HepG2 (cell line): ENCODE results near the gene CHID1. TPM values are rescaled to one million over a fixed set of nuclear protein-coding genes. Genes with fewer than 3 reads are reported as not detected.

Experiments used
- ATF1 ChIP-seq: IDR thresholded peaks from 2 replicates; pipeline ENCODE4 v1.6.1; 2016; ENCODE audit warnings: mild to moderate bottlenecking, control low read depth
- ATF3 ChIP-seq: sonication (generic); formaldehyde crosslinking; IDR thresholded peaks from 2 replicates; pipeline ENCODE4 v1.4.0; 2020; ENCODE audit warnings: missing genetic modification reagents
- ATF7-NPFF ChIP-seq: sonication (generic); formaldehyde crosslinking; IDR thresholded peaks from 2 replicates; pipeline ENCODE4 v1.8.1; 2023; ENCODE audit warnings: mild to moderate bottlenecking, low read depth, missing genetic modification reagents, moderate library complexity
- CSRNP2 ChIP-seq: sonication (generic); formaldehyde crosslinking; conservative IDR thresholded peaks from 2 replicates; pipeline ENCODE4 v1.8.0; 2022; ENCODE audit warnings: low read depth, missing genetic modification reagents
- HMG20A ChIP-seq: IDR thresholded peaks from 2 replicates; pipeline ENCODE4 v1.6.1; 2016; ENCODE audit warnings: borderline replicate concordance
- HMGA1 ChIP-seq: sonication (generic); formaldehyde crosslinking; conservative IDR thresholded peaks from 2 replicates; pipeline ENCODE4 v1.4.0; 2020; ENCODE audit warnings: missing genetic modification reagents
- MAX ChIP-seq: IDR thresholded peaks from 2 replicates; pipeline ENCODE4 v1.6.1; 2012; ENCODE audit warnings: inconsistent platforms
- RFXANK ChIP-seq: IDR thresholded peaks from 2 replicates; pipeline ENCODE4 v1.6.1; 2016
- SALL2 ChIP-seq: sonication (generic); formaldehyde crosslinking; IDR thresholded peaks from 2 replicates; pipeline ENCODE4 v1.8.1; 2023; ENCODE audit warnings: mild to moderate bottlenecking, missing genetic modification reagents, inconsistent platforms
- TMF1 ChIP-seq: sonication (generic); formaldehyde crosslinking; IDR thresholded peaks from 2 replicates; pipeline ENCODE4 v1.8.1; 2022; ENCODE audit warnings: low read depth, missing genetic modification reagents
- ZBTB43 ChIP-seq: sonication (generic); formaldehyde crosslinking; conservative IDR thresholded peaks from 2 replicates; pipeline ENCODE4 v1.4.0; 2020; ENCODE audit warnings: missing genetic modification reagents
- ZHX1 ChIP-seq: sonication (generic); formaldehyde crosslinking; IDR thresholded peaks from 2 replicates; pipeline ENCODE4 v1.8.1; 2022; ENCODE audit warnings: low read depth, mild to moderate bottlenecking, missing genetic modification reagents
- ZNF10 ChIP-seq: sonication (generic); formaldehyde crosslinking; IDR thresholded peaks from 2 replicates; pipeline ENCODE4 v1.4.0; 2020; ENCODE audit warnings: mild to moderate bottlenecking, low read depth, missing genetic modification reagents, borderline replicate concordance
- ZNF281 ChIP-seq: sonication (generic); formaldehyde crosslinking; IDR thresholded peaks from 2 replicates; pipeline ENCODE4 v1.4.0; 2020; ENCODE audit warnings: missing genetic modification reagents, borderline replicate concordance
- ZNF317 ChIP-seq: sonication (generic); formaldehyde crosslinking; IDR thresholded peaks from 2 replicates; pipeline ENCODE4 v1.5.0; 2020; ENCODE audit warnings: mild to moderate bottlenecking, missing genetic modification reagents
- ZNF329 ChIP-seq: sonication (generic); formaldehyde crosslinking; IDR thresholded peaks from 2 replicates; pipeline ENCODE4 v1.9.0; 2021; ENCODE audit warnings: low read depth, mild to moderate bottlenecking, missing genetic modification reagents
- ZNF362 ChIP-seq: sonication (generic); formaldehyde crosslinking; IDR thresholded peaks from 2 replicates; pipeline ENCODE4 v1.4.0; 2020; ENCODE audit warnings: missing genetic modification reagents, mild to moderate bottlenecking, borderline replicate concordance
- ZNF432 ChIP-seq: sonication (generic); formaldehyde crosslinking; IDR thresholded peaks from 2 replicates; pipeline ENCODE4 v1.5.0; 2020; ENCODE audit warnings: missing genetic modification reagents, mild to moderate bottlenecking, borderline replicate concordance
- ZNF816 ChIP-seq: sonication (generic); formaldehyde crosslinking; IDR thresholded peaks from 2 replicates; pipeline ENCODE4 v1.8.0; 2022; ENCODE audit warnings: missing genetic modification reagents, mild to moderate bottlenecking, borderline replicate concordance
- polyA plus RNA-seq, 8 experiments: library from polyadenylated mRNA; depleted of rRNA in 3 of 8; stranded (reverse) in 7 of 8; unstranded in 1 of 8; fragments of >200 nt; fragmentation: Illumina TruSeq in 4 of 8; extraction: Trizol in 4 of 8; gene quantifications; 2 replicates each; pipeline versions ENCODE4 v1.2.1 to v1.2.3, GENCODE V29; 2011 to 2016; ENCODE audit warnings: low read depth in 4 of 8, missing spikeins in 1 of 8, mixed read lengths in 1 of 8; ENCODE audit not compliant: insufficient read depth in 1 of 8
- total RNA-seq, 5 experiments: library from RNA; depleted of rRNA; stranded (reverse); fragments of >200 nt; fragmentation: Illumina TruSeq; extraction: Trizol; gene quantifications; 2 replicates each; pipeline ENCODE4 v1.2.3, GENCODE V29; 2016; ENCODE audit warnings: low read depth in 1 of 5

CHID1 gene
- total and polyA plus RNA-seq, 2 of the 13 experiments (the other 11 are each of a cell fraction or from before 2014, with no cell fraction given): 65.1 to 93.6 TPM

GRCh38 chr11:842370-843002, 68.1 kb downstream of the CHID1 start, which contains the start of the genes POLR2L and TSPAN4 (continued):
- no peak for TF ChIP-seq ZNF281 (CRISPR knock-in tag)
- 0 out of 2 replicates have a peak, but pooled peaks have one; percentile 19 for TF ChIP-seq ZNF329 (CRISPR knock-in tag)
- TF ChIP-seq ZNF362 (CRISPR knock-in tag): no peak
- TF ChIP-seq ATF7-NPFF (CRISPR knock-in tag): peak; percentile 60; the same call in 1 of the 2 replicates
- TF ChIP-seq ATF3 (CRISPR knock-in tag): no peak
- no peak for TF ChIP-seq ZNF317 (CRISPR knock-in tag)
- no peak for TF ChIP-seq RFXANK
- peak; percentile 97 for TF ChIP-seq MAX
- no peak for TF ChIP-seq ZNF816 (CRISPR knock-in tag)
- TF ChIP-seq ATF1 (CRISPR knock-in tag): no peak
- TF ChIP-seq HMG20A (CRISPR knock-in tag): no peak
- no peak for TF ChIP-seq HMGA1 (CRISPR knock-in tag)
- no peak for TF ChIP-seq ZNF10 (CRISPR knock-in tag)
- TF ChIP-seq SALL2: peak; percentile 88
- TF ChIP-seq ZHX1 (CRISPR knock-in tag): no peak
- TF ChIP-seq CSRNP2: no peak
- no peak for TF ChIP-seq ZNF432 (CRISPR knock-in tag)
- TF ChIP-seq ZBTB43 (CRISPR knock-in tag): 0 out of 2 replicates have a peak, but pooled peaks have one; percentile 41
- TF ChIP-seq TMF1: peak; percentile 83
